ENCODE measurements around the gene LMX1A. TPM values are rescaled to one million over a fixed set of nuclear protein-coding genes. Genes with fewer than 3 reads are reported as not detected.

LMX1A gene
- total RNA-seq, 1 donor from 2014 or later: 0.14 TPM

DNA sequence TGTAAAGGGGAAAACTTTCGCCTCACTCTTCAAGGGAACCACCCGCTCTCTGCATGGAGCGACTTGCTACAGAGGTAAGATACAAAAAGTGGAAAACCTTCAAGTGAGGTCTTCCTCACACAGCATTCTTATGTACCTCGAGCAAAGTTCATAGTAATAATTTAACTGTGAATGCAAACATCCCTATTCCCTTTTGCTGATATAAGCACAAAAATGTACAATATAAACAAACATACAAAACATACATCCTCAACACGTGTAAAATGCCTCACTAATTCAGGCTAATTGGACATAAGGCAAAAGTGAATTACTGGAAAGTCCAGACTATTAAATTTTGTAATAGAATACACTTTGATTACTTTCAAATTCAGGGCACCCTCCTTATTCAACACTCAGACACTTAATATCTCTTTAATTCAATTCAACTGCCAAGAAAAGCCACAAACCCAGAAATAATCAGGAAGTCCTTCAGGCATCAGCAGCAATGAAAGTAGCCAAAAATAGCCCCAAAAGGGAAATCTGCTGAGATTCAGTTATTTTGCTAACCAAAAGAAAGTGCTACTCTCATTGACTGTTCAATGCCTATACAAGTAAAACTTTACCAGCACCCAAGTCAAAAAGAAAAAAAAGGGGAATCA is 15.2 kb upstream of the LMX1A start:
- DNase-seq (ENCODE audit: missing footprints) (no peak), ATAC-seq (no peak)
- intact Hi-C loops (cut with DNase I): no loop called here

DNA sequence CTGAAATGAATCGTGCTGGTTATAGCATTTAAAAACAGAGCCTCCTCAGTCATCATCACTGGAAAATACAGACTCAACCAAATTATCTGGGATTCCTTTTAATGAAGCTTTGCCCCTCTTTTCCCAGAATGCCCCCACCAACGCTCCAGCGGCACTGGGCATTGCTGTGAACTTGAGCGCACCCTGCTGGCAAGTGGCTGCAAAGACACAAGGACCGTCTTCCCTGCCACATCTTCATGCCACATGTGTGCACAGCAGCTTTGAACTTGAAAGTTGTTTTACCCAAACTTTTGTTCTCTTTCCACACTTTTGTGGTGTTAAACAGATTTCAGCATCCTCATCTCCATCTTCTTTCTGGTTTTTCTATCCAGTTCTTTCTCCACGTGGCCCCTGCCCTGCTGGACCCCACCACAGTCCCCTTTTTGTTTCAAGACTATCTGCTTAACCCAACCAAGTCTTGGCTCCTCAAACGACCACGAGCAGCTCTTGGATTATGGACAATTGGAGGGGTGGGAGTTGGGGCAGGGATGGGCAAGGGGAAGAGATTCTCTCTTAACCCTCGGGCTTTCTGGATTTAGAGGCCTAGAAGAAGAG is 12.8 kb upstream of the LMX1A start:
- intact Hi-C loops (cut with DNase I): loop anchor here (1.0 kb wide), 1 partner anchor 240 kb away; no protein-coding TSS in a partner anchor
- ATAC-seq (no peak), DNase-seq (ENCODE audit: missing footprints) (peak; percentile 79)

DNA sequence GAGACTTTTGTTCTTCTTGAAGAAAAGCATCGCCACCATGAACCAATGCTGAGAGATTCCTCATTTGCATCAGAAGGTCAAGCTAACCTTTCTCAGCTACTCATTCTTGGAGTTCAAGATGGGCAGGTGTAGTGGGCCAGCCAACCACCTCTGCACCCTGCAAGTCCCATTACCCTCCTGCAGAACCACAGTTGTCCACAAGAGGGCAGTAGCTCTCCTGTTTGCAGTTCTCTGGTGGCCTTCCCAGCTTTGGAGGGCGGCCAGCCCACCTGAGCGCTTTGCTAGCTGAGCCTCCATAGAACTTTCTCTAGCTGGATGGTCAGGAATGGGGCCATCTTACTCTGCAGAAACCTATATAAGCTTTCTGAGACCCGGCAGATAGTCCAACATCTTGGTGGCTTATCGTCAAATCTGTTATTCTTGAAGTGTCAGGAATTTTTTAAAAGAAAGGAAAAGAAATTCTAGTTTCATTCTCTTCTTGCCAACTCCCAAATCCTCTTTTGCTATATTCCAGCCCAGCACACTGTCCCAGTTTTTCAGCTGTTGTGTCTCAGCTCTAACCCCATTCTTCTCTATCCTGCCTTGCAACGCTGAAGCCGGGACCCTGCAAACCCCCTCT is 11.0 kb upstream of the LMX1A start:
- ATAC-seq (no peak), DNase-seq (ENCODE audit: missing footprints) (no peak)
- intact Hi-C loops (cut with DNase I): loop anchor here (1.0 kb wide), 1 partner anchor 222 kb away; no protein-coding TSS in a partner anchor

DNA sequence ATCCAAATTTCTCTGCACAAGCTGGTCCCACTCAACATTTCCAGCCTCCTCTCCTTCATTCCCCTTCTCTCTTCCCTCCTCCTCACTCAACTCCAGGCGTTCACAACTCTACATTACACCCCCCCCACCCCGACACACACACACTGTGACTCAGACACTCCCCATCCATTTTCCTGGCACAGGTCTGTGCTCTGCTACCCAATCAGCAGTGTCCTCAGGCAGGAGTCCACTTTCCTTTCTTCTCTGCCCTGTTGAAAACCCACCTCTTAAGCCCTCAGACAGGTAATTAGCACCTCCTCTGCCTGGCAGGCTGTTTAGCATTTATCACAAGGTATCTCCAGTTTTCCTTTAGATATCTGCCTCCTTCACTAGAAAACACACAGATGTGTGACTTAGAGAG is 8.8 kb upstream of the LMX1A start:
- ATAC-seq: no peak
- intact Hi-C loops (cut with DNase I): no loop called here
- no peak for DNase-seq (ENCODE audit: missing footprints)

DNA sequence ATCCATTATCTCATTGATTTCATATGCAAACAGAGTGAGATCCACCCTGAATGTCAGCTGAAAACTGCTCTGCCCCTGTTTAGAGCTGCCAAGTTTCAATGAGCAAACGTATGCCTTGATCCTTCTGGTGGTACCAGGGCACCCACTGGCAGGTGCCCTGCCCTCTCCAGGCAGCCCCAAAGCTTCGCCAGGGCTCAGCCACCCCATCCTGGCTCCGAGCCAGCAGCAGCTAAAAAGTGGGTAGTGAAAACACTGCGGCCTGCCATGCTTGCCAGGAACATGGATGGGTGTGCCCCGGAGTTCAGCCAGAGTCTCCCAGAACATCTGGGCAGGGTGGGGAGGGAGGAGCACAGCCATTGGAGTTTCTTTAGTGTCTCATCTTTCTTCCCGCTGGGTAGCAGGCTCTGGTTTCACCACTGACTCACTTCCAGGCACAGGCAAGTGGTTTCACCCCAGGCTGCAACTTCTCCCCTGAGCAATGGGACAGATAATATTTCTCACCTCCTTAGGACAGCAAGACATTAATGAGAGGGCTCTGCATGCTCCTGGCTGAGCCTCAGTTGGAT is 8.1 kb upstream of the LMX1A start:
- DNase-seq (ENCODE audit: missing footprints): peak; percentile 77
- ATAC-seq: peak; percentile 68
- intact Hi-C loops (cut with DNase I): no loop called here

DNA sequence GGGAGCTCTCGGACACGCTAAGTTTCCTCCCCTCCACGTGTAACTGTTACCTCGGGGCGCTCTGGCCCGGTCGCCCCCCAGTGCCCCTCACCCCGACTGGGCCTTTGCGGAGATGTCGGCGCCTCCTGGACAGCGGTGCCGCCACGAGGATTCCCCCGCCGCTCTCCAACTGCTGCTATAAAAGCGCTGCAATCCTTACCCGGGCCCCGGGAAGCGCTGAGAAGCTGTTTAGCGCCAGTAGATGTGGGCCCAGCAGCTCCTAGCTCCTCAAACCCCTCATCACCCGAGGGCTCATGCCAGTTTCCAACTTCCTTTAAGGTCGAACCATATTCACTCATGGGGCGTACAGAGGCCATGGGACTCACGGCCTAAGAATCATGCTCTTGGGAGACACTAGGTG is 361 bp upstream of the LMX1A start:
- DNase-seq (ENCODE audit: missing footprints): no peak
- intact Hi-C loops (cut with DNase I): no loop called here
- no peak for ATAC-seq

DNA sequence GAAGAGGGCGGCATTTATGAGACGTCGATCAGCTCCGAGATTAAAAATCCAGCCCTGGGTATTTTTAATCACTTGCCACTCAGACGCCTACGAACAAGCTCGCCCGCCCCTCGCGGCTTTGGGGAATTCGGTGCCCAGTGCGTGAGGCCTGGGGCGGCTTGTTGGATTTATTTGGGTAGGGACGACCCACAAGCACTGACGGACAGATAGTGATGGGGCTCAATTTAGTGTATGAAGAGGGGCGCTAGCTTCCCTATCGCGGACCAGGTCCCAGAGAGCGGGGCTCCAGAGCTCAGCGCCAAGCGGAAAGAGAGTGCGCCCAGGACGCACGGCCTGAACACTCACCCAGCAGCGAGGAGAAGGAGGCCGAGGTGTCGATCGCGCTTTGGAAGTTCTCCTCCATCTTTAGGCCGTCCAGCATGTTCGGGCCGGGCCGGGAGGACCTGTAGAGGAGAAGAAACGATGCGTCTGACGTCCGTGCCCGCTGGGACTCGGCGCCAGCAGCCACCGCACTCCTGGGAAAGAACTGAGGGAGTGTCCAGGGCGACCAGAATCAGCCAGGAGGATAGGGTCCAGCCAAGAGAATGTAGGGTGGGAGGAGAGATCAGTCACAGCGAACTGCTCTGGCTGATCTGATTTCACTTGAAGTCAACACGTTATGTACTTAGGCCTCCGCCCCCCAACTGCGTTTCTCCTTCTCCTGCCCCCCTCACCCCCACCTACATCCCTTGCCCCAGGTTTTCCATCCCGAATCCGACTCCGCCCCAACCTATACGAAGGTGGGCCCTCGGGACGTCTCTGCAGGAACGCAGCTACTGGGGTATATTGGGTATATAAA is 1.2 kb downstream of the LMX1A start:
- intact Hi-C loops (cut with DNase I): no loop called here
- no peak for ATAC-seq

DNA sequence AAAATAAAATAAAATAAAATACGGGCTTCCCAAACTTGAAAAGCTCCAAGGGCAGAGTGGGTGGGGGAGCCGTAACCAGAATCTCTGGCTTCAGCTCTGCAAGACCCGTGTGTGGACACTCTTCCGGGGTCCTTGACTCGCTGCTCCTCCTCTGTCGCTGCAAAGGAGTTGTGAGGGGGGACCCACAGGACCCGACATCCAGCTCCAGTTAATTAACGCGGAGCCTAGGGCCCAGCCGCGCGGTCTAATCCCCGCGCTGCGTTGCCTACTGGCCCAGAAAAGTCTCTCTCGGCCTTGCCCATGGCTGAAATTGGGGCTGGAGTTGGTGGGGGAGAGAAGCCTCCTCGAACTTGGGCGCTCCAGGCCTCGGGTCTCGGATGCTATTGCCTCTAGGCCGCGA is 1.8 kb downstream of the LMX1A start:
- ATAC-seq (no peak), DNase-seq (ENCODE audit: missing footprints) (no peak)

More for the DNA sequence above, 1.2 kb downstream of the LMX1A start:
- no peak for DNase-seq (ENCODE audit: missing footprints)

DNA sequence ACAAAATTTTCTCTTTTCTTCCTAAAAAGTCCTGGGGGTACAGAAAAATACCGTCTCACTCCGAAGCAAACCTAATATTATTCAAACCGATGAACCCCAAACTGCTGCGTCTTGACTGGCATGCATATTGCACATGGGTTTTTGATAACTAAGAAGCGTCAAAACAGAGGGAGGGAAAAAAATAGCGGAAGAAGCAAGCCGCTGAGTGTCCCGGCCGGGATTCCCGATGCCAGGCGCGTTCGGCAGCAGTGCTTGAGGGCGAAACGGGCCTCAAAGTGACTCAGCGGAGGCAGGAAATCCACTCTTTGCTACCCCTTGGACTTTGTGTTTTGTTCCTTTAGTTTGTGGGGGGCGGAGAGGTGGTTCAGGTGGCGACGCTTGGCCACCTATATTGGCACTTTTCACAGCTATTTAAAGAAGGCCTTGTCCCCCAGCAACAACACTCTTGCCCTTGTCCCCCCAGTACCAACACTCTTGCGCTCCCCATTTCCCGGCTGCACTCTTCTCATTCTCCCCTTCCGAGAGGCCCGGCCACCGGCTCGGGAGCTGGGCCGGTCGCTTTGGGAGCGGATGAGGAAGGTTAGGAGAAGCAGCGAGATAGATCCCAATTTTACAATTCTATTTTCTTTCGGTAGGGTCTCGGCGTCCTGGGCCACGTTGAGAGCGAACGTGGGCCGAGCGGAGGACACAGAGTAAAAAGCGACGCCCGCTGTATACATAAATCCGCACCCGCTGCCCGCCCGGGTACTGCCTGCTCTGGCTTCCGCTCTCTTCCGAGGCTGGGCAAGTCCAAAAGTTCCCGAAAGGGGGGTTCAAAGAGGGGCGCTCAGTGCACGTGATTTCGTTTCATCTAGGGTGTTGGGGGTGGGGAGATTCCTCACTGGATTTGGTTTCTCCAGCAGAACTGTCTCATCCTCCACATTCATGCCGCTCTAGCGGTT is 2.5 kb downstream of the LMX1A start:
- DNase-seq (ENCODE audit: missing footprints): no peak
- no peak for ATAC-seq
- intact Hi-C loops (cut with DNase I): no loop called here

More for the DNA sequence above, 1.8 kb downstream of the LMX1A start:
- intact Hi-C loops (cut with DNase I): no loop called here

DNA sequence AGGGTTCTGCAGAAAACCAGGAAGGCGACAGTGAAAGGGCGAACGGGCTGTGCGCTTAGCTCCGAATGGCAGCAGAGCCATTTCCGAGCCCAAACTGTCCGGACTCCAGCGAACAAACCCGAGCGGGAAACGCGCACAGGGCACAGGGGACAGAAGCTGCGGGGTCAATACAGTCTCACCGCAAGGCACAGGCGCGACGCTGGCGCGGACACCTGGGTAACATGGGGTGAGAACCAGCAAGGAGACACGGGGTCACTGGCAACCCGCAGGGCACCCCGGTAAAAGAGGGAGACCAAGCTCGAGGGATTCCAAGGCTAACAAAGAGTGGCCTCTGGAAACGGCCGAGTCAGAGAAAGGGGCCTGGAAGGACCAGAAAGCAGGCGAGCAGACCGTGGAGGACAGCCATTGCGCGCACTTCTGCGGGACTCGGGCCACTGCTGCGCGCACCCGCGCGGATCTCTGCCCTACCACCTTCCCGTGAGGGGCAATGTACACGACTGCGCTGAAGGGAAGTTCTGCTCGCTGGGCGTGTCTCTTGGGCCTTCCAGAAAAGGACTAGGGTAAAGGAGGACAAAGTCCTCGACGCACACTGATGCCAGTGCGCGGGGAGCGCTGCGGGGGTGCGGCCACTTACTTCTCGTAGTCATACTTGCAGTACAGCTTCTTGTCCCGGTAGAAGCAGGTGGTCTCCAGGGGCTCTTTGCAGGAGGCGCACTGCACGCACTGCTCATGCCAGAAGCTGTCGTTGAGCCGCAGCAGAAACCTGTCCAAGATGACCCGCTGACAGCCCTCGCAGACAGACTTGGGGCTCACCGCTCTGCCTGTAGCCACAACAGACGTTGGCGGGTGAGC is 3.8 kb downstream of the LMX1A start:
- ATAC-seq: no peak
- no peak for DNase-seq (ENCODE audit: missing footprints)
- intact Hi-C loops (cut with DNase I): no loop called here

DNA sequence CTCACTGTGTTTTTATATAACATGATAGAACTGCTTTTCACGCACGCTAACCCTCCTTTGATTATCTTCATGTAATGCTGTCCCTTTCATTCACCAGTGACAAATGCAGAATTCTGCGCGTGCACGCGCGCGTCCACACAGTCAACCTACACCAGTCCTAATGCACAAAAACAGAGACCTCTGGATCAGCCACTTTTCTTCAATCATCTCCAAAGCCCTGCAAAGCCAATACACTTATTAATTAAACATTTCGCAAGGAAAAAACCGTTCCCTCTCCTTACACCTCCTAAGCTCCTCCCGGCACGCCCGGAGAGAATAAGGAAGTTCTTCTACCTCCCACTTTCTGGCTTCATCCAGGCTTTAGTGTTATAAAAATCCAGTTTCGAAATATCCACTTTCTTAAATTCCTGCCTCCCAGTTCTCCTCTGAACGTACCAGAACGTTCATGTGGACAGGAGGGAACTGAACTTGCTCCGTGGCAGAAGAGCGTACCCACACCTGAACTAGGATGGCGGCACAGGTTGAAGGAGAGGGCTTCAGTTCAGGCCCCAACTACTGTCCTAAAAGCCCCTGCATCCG is 4.6 kb downstream of the LMX1A start:
- DNase-seq (ENCODE audit: missing footprints): no peak
- intact Hi-C loops (cut with DNase I): no loop called here

DNA sequence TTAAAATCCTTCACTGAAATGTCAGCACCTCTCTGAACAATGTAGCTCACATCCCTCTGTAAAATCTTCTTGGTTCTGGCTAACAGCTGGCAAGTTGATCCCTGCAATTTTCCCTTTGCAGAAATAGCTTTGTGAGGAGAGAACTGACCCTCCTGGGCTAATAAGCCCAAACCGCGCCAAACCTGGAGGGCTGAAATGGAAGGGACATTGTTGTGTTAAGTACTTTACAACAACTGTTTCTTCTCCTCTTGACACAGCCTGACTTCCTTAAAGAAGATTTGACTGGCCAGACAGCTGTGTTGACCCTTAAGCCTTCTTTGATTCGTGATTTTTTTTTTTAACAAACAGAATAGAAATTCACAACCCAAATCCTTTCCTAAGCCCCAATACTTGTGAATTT is 5.7 kb downstream of the LMX1A start:
- no peak for ATAC-seq
- intact Hi-C loops (cut with DNase I): no loop called here
- DNase-seq (ENCODE audit: missing footprints): no peak

More for the DNA sequence above, 4.6 kb downstream of the LMX1A start:
- no peak for ATAC-seq

DNA sequence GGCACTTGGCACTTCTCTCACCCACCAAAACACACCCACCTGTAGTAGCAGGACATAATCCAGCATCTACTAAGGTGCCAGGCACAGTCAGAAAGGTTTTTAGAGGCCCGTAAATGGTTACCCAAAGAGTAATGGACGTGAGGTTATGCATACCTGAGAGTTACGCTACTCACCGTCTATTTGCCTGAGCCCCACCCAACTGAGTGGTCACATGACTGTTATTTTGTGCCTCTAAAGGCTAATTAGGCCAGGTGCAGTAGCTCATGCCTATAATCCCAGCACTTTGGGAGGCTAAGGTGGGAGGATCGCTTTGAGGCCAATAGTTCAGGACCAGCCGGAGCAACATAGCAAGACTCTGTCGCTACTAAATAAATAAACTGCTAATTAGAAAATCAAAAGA is 11.0 kb downstream of the LMX1A start:
- intact Hi-C loops (cut with DNase I): no loop called here
- ATAC-seq (no peak), DNase-seq (ENCODE audit: missing footprints) (no peak)

DNA sequence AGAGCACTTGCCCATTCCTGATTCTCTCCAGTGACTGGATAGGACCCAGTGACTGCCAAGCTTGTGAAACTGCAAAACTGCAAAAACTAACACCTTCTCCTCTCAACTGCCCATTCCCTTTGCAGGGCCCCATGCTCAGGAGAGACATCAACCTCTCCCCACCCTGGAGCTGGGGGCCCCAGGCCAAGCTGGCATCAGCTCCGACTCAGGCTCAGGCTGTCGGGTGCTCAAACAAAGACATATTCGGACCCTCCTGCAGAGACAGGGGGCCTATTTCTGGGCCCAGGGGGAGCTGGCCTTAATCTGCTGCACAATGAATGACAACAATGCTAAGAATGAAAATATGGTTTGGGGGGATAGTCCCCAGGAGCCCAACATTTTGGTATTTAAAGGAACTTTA is 11.8 kb downstream of the LMX1A start:
- DNase-seq (ENCODE audit: missing footprints) (no peak), ATAC-seq (no peak)
- intact Hi-C loops (cut with DNase I): no loop called here

DNA sequence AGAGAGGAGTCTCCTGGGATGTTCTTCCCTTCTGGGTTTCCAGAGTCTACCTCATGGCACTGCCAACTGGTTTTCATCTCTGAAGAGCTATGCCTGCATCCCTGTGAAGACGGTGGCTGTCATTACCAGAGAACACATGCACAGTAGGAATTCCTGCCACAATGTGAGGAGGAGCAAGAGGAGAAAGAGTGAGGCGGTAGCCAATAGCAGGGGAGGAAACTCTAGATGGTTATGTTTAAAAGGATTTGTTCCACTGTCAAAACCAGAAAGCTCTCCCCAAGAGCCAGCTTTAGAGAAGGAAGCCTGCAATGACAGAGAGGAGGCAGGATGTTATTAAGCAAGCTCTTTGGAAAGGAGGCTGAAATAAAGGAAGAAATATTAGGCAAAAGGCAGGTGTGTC is 12.3 kb downstream of the LMX1A start:
- intact Hi-C loops (cut with DNase I): no loop called here
- no peak for DNase-seq (ENCODE audit: missing footprints)
- ATAC-seq: no peak

DNA sequence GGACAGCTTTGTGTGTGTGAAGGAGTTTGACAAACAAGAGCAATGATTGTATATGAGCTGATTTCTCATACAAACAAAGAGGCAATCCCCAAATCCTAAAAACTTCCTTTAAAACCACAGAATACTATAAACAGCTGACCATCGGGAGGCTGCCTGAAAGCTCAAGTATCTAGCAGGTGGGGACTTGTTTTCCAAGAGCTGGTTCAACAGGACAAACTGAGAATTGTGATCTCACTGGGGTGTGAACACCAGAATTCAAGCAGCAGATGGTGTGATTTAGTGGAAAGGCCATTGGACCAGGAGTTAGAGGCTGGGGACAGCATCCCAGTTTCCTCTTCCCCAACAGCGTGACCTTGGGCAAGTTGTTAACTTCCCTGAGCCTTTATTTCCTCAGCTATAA is 13.9 kb downstream of the LMX1A start:
- intact Hi-C loops (cut with DNase I): no loop called here
- ATAC-seq: no peak
- no peak for DNase-seq (ENCODE audit: missing footprints)

DNA sequence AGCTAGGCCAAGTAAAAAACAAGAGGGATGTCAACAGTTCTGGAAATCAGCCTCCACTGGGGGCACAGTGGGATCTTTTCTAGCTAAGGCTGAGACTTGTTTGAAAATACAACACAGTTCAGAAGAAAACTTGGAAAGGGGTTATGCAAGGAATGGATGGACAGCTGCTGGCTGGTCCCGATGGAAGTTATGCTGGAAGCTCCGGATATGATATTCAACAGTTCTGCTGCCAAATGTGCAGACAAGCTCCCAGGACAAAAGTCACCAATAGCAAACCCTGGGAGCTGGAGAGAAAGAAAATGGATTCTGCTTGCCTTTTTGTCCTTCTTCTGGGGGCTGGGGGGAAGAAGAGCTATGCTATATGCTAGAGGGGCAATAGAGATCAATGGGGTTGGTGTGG is 14.3 kb downstream of the LMX1A start:
- intact Hi-C loops (cut with DNase I): no loop called here
- ATAC-seq (no peak), DNase-seq (ENCODE audit: missing footprints) (no peak)
